NCI-H2081 treated with DMSO at 0.1 percent for 48 hours (cell line): ENCODE results near the gene TMEM144.

Experiments used
- DNase-seq: peaks from one replicate; lab custom pipeline; 2025; lab: John Stamatoyannopoulos, UW

The TMEM144 gene

DNA sequence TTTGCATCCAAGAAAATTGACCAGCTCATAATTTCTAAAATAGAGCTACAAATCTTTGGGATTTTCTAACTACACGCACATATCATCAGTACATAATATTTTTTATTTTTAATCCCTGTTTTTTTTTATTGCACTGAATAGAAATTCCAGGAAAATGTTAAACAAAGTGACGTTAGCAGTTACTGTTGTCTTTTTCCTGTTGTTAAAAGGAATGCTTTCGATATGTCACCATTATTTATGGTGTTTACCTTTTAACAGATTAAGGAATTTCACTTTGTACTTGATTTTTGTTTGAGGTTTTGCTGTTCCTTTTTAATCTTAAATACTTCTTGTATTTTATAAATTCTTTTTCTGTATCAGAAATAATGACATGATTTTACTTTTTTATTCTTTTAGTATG, 89.7 kb downstream of the TMEM144 start:
- DNase-seq = no peak

DNA sequence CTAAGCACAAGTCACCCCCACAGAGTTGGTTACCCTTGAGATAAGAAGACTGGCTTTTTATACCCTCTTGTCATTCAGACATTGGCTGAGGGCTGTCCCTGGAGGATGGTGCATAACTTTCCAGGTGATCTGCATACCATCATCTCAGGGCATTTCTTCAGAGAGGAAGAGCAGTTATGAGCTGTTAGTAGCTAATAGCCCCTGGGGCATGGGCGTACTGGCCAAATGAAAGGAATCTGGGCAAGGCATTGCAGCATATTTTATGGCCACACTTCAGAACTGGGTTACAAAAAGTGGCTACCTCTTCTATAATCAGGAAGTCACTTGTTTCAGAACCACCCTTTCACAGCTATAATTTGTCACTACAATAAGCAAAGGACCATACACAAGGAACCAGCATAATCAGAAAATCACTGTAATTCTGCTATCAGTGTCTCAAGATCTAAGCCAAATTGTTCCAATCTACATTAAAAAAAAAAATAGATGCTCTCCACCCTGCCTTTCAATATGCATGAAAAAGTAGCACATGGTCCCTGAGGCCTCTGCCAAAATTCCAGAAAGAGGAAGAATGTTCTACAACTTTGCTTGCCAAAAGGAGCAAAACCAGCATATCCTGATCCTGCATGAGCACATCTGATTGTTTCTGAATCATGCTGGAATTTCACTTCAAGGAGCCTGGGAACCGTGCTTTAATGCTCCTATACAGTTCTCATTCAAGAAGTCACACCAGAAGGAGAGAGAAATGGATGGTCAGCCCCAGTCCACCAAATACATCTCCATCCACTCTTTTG, 92.0 kb downstream of the TMEM144 start:
- no peak for DNase-seq

DNA sequence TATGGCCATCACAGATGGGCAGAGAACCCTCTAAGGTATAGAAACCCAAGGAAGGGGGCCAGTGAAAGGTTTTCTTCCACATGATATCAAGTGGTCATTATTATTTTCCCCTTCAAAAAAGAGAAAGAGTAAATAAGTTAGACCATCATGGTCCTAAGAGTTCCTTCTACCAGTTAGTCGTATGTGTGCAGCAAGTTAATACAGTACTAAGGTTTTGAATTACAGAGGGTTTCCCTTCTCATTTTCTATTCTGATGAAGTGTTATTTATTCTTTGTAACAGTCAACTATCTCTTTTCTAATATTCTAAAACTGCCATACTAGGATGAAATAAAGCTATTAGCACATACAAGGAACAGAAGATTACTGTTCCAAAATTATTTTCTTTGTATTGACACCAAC, 94.4 kb downstream of the TMEM144 start:
- no peak for DNase-seq
